Measurements from ENCODE around the gene MYO16.

Gene MYO16

GRCh38 chr13:108629181-108629752 lies at the start of gene MYO16:
MYO16 (plus strand) TSS chr13:108629611; CDS start chr13:108629845, 234 bp downstream.
- DNase-seq (ENCODE audit: low read depth in 2 of 2), result no peak

DNA sequence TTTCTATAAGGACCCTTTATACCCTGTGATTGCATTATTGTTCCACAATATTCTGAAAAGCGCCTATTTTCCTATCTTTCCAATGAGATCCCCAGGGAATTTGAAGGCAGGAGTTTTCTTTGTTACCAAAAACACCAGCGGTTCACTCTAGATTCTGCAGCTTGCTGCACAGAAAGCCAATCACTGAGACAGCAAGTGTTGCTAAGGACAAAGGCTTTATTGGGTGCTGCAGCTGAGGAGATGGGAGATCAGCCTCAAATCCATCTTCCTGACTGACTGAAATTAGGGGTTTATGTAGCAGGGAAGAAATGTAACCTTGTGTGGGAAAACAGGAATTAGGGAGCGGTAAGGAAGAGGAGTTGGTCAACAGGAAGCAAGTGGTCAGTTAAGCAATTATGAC lies 42.6 kb upstream of the MYO16 start:
- no peak for DNase-seq (ENCODE audit: low read depth in 2 of 2)

- no peak for DNase-seq (ENCODE audit: low read depth in 2 of 2)
These were observed 40.9 kb upstream of the MYO16 start for GRCh38 chr13:108588516-108588915.

- no peak for DNase-seq (ENCODE audit: low read depth in 2 of 2)
These were observed 35.3 kb upstream of the MYO16 start for GRCh38 chr13:108594153-108594552.

DNA sequence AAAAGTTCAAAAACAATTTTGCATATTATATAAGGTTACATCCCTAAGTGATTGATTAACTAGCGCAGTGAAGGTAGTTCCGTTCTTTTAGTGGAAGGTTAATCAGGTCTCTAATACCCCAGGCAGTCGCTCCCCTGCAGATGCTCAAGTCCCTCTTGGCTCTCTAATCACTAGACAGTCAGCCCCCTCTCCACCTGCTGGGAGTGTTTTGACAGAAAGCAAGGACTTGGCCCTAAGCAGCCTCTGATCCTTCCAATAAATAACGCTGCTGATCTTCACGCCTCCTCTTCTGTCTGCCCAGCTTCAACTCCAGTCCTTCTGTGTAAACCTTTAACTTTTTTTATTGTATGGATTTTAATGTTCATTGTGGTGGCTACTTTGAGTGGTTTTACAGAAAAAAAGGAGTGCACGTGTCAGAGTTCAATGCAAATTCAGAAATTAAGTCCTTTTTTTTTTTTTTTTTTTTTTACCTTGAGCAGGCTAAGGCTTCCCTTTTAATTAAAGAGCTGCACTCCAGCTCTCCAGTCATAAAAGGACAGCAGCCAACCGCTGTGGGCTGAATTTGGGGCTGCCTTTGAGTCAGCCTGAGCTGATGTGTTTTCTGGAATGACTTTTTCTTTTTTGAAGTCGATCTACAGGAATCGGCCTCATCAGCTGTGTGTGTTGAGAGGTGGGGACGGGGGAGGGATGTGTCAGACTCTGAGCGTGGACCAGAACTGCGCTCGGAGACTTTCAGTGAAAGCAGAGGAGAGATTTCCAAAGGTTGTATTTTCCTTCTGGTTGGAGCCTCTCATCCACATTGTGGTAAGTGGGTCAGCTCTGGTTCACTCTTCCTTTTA lies 33.8 kb upstream of the MYO16 start:
- no peak for DNase-seq (ENCODE audit: low read depth in 2 of 2)

DNA sequence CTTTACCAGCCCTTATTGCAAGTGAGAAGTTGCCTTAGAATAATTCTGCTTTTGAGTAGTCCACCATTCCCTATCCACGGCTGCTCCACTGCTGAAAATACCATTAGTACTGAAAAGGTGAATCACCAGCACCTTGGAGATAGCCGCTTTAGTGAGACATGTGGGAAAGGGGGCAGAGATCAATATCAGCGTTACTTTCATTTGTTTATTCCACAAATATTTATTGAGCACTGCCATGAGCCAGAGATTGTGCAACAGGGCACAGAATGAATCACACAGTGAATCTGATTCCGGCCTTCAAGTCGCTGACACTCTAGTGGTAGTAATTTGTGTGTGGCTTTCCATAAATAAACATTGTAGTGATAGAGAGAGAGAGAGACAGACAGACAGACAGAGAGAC lies 31.5 kb upstream of the MYO16 start:
- no peak for DNase-seq (ENCODE audit: low read depth in 2 of 2)

DNA sequence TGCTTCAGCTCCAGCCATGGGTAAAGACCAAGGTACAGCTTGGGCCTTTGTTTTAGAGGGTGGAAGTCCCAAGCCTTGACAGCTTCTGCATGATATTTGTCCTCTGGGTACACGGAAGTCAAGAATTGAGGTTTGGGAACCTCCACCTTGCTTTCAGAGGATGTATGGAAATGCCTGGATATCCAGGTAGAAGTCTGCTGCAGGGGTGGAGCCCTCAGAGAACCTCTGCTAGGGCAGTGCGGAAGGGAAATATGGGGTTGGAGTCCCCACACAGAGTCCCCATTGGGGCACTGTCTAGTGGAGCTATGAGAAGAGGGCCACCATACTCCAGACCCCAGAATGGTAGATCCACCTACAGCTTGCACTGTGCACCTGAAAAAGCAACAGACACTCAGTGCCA lies 23.0 kb upstream of the MYO16 start:
- DNase-seq (ENCODE audit: low read depth in 2 of 2), result no peak

GRCh38 chr13:108609353-108609752 lies 20.1 kb upstream of the MYO16 start:
- no peak for DNase-seq (ENCODE audit: low read depth in 2 of 2)

- no peak for DNase-seq (ENCODE audit: low read depth in 2 of 2)
These were observed 18.9 kb upstream of the MYO16 start for GRCh38 chr13:108610507-108610906.

- no peak for DNase-seq (ENCODE audit: low read depth in 2 of 2)
These were observed 14.2 kb upstream of the MYO16 start for GRCh38 chr13:108615241-108615640.

DNA sequence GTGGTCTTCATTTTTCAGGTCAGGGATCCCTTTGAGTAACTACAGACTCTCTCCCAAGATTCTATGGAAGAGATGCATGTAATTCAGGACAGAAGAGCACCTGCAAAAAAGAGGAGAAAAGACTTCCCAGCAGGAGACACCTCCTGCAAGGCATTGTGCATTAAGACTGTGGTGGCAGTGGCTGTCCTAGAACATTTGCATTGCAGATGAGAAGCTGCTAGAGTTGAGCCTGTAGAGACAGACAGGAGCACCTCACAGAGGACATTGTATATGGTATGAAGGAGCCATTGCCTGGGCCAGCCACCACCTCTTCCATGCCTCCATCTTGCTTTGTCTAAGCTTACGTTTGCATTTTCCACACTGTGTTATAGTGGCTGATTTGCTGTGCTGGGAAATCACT lies 11.2 kb upstream of the MYO16 start:
- DNase-seq (ENCODE audit: low read depth in 2 of 2), result no peak

GRCh38 chr13:108621462-108621861 lies 7.9 kb upstream of the MYO16 start:
- no peak for DNase-seq (ENCODE audit: low read depth in 2 of 2)

GRCh38 chr13:108624108-108624507 lies 5.3 kb upstream of the MYO16 start:
- DNase-seq (ENCODE audit: low read depth in 2 of 2), result no peak

DNA sequence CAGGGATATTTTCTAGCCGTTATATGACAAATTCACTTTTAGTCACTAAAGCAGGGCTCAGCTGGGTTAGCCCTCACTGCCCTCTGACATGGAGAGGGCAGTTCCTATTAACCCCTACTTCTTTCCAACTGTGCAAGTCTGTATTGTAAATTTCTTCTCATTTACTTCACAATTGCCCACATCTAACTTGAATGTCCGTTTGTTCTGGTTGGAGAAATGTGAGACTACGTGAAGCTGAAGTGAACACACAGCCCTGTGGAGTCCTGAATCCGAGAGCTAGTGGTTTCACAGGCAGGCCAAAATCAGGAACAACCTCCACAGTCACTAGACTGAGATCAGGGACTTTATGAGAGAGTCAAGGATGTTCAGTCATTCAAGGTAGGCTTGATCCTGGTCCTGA lies 4.4 kb upstream of the MYO16 start:
- DNase-seq (ENCODE audit: low read depth in 2 of 2), result no peak

- no peak for DNase-seq (ENCODE audit: low read depth in 2 of 2)
These were observed 577 bp downstream of the MYO16 start for GRCh38 chr13:108629988-108630387.

- no peak for DNase-seq (ENCODE audit: low read depth in 2 of 2)
These were observed 3.3 kb downstream of the MYO16 start for GRCh38 chr13:108632649-108633167.

DNA sequence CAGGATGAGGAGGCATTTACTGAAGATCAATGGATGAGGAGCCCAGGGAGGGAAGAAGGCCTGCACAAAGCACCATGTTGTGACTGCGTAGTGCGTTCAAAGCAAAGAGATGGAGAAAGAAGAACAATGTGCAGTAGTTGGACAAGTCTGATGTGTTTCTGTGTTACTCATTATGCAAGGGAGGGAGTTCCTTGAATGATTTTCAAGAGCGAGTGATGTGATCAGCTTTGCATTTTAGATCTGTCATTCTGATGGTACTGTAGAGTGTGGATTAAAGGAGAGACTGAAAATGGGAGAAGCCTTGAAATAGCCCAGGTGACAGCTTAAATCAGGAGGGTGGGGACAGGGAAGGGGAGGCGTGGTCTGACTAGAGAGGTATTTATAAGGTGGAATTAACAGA lies 9.5 kb downstream of the MYO16 start:
- DNase-seq (ENCODE audit: low read depth in 2 of 2), result no peak

DNA sequence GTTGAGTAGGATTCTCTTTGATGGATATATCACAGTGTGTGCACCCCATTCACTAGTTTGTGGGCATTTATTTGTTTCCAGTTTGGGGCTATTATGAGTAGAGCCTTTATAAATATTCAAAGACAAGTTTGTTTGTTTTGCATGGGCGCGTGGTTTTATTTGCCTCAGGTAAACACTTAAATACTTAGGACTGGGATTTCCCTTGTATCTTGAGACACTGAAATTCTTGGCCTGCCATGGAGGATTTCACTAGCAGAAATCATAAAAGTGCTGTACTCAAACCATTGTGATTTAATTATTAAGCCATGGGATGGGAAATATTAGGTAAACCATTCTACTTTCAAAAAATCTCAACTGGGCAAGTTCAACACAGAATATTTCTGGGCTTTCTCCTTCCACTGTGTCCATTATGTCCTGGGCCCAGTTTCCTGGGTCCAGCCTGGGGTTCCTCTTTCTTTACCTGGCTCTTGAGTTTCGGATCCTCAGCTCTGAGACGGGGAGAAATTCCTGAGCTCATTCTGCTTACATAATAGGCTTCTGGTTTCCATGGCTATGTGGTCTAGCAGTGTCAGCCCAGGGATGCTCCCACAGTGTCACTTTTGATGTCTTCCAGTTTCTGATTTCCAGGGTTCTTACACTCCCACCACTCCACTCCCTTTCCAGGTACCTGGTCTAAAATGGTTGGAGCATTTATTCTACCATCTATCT lies 14.4 kb downstream of the MYO16 start:
- DNase-seq (ENCODE audit: low read depth in 2 of 2), result no peak

DNA sequence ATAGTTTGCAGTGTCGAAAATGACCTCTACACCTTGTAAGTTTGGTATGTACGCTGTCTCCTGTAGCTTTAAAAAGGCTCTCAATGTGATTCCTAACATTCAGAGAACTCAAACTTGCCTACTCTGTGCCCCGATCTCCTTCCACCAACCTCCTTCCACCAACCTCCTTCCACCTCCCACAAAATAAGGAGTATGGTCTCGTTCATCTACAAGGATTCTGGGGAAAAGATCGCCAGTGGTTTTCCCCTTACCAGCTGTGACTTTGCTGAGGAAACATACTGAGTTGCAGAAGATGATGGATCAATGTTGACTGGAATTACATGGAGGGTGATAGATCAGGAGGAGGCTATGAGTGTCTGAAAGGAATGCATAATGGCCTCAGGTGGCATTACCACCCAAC lies 16.0 kb downstream of the MYO16 start:
- no peak for DNase-seq (ENCODE audit: low read depth in 2 of 2)

DNA sequence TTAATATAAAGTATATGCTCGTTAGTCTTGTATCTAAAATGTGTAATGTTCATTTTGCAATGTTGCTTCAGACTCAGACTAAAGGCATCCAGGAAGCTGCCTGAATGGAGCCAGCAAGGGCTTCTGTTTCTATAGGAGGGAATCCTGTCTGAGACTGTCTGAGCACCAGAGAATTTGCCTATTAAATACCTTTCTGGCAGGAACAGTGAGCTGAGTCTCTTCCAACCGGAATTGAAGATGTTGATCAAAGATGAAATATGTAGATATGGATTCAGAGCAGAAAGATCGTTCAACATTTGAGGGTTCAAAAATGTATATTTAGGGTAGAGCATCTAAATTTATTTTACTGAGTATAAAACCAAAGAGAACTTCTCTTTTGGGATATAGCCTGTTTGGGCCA lies 20.9 kb downstream of the MYO16 start:
- no peak for DNase-seq (ENCODE audit: low read depth in 2 of 2)

DNA sequence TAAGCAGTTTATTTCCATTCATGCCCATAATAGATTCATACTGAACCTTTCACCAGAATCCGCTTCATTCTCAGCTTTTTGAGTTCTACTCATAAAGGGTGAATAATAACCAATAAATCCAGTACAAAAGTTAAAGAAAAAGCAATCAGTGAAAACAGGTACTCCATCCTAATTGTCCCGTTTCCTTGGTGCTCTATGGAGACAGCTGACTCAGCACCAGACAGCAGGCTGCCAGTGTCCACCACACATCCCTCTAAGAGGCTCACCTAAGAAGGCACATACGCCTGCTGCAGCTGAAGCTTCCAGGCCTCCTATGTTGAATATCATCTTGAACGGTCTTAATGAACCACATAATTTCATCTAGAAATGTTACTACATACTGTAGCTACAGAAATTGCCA lies 27.3 kb downstream of the MYO16 start:
- DNase-seq (ENCODE audit: low read depth in 2 of 2), result no peak

- no peak for DNase-seq (ENCODE audit: low read depth in 2 of 2)
These were observed 28.1 kb downstream of the MYO16 start for GRCh38 chr13:108657519-108657918.

DNA sequence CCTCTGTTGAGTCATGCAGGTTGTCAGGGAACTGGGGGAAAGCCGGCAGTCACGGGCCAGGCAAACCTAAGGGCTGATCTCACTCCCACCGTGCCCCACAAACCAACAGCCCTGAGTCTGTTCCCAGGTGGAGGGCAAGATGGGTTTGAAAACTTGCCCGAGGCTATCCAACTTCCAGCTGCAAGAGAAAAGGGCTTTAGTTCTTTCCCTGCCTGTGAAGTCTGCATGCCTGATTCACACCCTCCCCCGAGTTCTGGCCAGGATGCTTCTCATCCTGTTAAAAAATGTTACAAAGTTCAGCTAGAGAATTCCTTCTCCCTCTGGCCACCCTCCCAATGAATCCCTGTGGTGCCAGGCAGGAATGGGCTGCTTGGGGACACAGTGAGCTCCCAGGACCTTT lies 33.1 kb downstream of the MYO16 start:
- DNase-seq (ENCODE audit: low read depth in 2 of 2), result no peak
